GOT3 (cell line): ENCODE data around the gene CDH4.

Experiments used
- DNase-seq: peaks from one replicate; lab custom pipeline; 2025; ENCODE audit warnings: mixed read lengths; lab: John Stamatoyannopoulos, UW

The CDH4 gene

GRCh38 chr20:61693055-61693600 is 441.1 kb downstream of the CDH4 start:
- no peak for DNase-seq

GRCh38 chr20:61694682-61695081 is 442.6 kb downstream of the CDH4 start:
- no peak for DNase-seq

GRCh38 chr20:61695741-61696140 is 443.7 kb downstream of the CDH4 start:
- DNase-seq, result no peak

GRCh38 chr20:61696181-61696735 is 444.2 kb downstream of the CDH4 start:
- no peak for DNase-seq

- DNase-seq, result no peak
Observed at GRCh38 chr20:61697666-61698597, 445.9 kb downstream of the CDH4 start.

- no peak for DNase-seq
Observed at GRCh38 chr20:61698598-61699494, 446.8 kb downstream of the CDH4 start.

GRCh38 chr20:61699495-61700374 is 447.7 kb downstream of the CDH4 start:
- DNase-seq, result no peak

GRCh38 chr20:61700595-61701140 is 448.6 kb downstream of the CDH4 start:
- no peak for DNase-seq

GRCh38 chr20:61701401-61701800 is 449.3 kb downstream of the CDH4 start:
- DNase-seq, result no peak

GRCh38 chr20:61701802-61702201 is 449.7 kb downstream of the CDH4 start:
- no peak for DNase-seq

GRCh38 chr20:61702246-61702645 is 450.2 kb downstream of the CDH4 start:
- no peak for DNase-seq

GRCh38 chr20:61704661-61705060 is 452.6 kb downstream of the CDH4 start:
- no peak for DNase-seq

GRCh38 chr20:61705386-61706258 is 453.6 kb downstream of the CDH4 start:
- DNase-seq, result no peak

GRCh38 chr20:61706259-61706961 is 454.3 kb downstream of the CDH4 start:
- no peak for DNase-seq

GRCh38 chr20:61708891-61709290 is 456.8 kb downstream of the CDH4 start:
- no peak for DNase-seq

- no peak for DNase-seq
Observed at GRCh38 chr20:61710108-61710507, 458.0 kb downstream of the CDH4 start.

- no peak for DNase-seq
Observed at GRCh38 chr20:61712688-61713087, 460.6 kb downstream of the CDH4 start.

- no peak for DNase-seq
Observed at GRCh38 chr20:61718361-61719005, 466.4 kb downstream of the CDH4 start.
